ENCODE results near the gene COBLL1. TPM values are rescaled to one million over a fixed set of nuclear protein-coding genes. Genes with fewer than 3 reads are reported as not detected.

COBLL1 gene
- total RNA-seq, 1 donor from 2014 or later, result 222 TPM

- Mint-ChIP-seq H3K4me1 (peaks cover 78% of the 10 kb centered on the region), H3K36me3 (ENCODE audit: low read depth) (peaks cover 47% of the 10 kb centered on the region), H3K27me3 (no peaks in the 10 kb centered on the region), H3K27ac (peak overlapping the region; percentile 59), H3K4me3 (peak overlapping the region; percentile 68), H3K9me3 (no peaks in the 10 kb centered on the region)
- peak; percentile 40 for ATAC-seq (ENCODE audit: low read depth)
- ChIA-PET POLR2A (interaction anchor here (1.5 to 3.0 kb wide), 2 partner anchors 13 to 95 kb away, joined by 4 to 22 read pairs; partner anchors contain the start of gene COBLL1), CTCF (no interaction called here)
- intact Hi-C loops (cut with micrococcal nuclease), result loop anchor here (1.0 kb wide), 1 partner anchor 8 kb away; no protein-coding TSS in a partner anchor
- TF ChIP-seq, protein P1, sequence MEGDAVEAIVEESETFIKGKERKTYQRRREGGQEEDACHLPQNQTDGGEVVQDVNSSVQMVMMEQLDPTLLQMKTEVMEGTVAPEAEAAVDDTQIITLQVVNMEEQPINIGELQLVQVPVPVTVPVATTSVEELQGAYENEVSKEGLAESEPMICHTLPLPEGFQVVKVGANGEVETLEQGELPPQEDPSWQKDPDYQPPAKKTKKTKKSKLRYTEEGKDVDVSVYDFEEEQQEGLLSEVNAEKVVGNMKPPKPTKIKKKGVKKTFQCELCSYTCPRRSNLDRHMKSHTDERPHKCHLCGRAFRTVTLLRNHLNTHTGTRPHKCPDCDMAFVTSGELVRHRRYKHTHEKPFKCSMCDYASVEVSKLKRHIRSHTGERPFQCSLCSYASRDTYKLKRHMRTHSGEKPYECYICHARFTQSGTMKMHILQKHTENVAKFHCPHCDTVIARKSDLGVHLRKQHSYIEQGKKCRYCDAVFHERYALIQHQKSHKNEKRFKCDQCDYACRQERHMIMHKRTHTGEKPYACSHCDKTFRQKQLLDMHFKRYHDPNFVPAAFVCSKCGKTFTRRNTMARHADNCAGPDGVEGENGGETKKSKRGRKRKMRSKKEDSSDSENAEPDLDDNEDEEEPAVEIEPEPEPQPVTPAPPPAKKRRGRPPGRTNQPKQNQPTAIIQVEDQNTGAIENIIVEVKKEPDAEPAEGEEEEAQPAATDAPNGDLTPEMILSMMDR (IDR thresholded peaks at IDR 0.05), result no peak
- DNase-seq, result no peak
Measured at GRCh38 chr2:164746713-164747112, 94.9 kb downstream of the COBLL1 start.

- H3K4me3 Mint-ChIP-seq, result no peak overlapping the region
- CTCF ChIA-PET, result no interaction called here
- ATAC-seq (ENCODE audit: low read depth) (peak; percentile 31), DNase-seq (no peak)
- H3K27ac Mint-ChIP-seq, result peak overlapping the region; percentile 38
- H3K27me3 Mint-ChIP-seq, result no peaks in the 10 kb centered on the region
- intact Hi-C loops (cut with micrococcal nuclease), result no loop called here
- POLR2A ChIA-PET, result no interaction called here
- H3K4me1 Mint-ChIP-seq, result peaks cover 76% of the 10 kb centered on the region
- H3K9me3 Mint-ChIP-seq, result no peaks in the 10 kb centered on the region
- TF ChIP-seq, protein P1 (IDR thresholded peaks at IDR 0.05), result no peak
- H3K36me3 Mint-ChIP-seq (ENCODE audit: low read depth), result peaks cover 50% of the 10 kb centered on the region
Measured at GRCh38 chr2:164745012-164745797, 96.4 kb downstream of the COBLL1 start.

DNA sequence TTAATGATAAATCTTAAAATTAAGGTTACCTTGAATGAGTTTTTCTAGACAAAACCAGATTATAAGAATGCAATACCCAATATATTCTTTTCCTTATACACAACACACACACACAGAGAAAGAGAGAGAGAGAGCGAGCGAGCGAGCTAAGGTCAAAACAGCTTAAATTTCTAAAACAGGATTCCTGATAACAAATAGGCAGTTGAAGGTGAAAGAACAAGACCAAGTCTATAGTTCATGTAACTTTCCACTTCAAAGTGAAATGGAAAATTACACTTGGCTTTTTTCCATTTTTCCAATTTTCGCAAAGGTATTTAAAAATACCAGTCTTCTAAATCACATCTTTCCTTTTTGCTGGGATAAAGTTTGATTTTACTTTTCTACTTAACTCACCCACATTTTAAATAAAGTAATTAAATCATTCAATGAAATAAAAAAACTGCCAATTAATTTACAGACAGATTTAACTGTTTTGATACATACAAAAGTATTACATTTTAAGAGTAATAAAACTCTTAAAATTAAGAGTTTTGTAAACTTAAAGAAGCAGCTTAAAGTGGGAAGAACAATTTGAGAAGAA is 98.8 kb downstream of the COBLL1 start:
- ATAC-seq (ENCODE audit: low read depth) (no peak), DNase-seq (no peak)
- peaks cover 60% of the 10 kb centered on the region for H3K36me3 Mint-ChIP-seq (ENCODE audit: low read depth)
- H3K27ac Mint-ChIP-seq, result peak overlapping the region; percentile 21
- no peaks in the 10 kb centered on the region for H3K9me3 Mint-ChIP-seq
- peaks cover 80% of the 10 kb centered on the region for H3K4me1 Mint-ChIP-seq
- ChIA-PET CTCF (interaction anchor here (1.1 kb wide), 1 partner anchor 100 kb away, joined by 4 read pairs; no protein-coding TSS in a partner anchor), POLR2A (interaction anchor here (3.1 to 5.4 kb wide), 2 partner anchors 19 to 98 kb away, joined by 24 to 44 read pairs; partner anchors contain the start of gene COBLL1)
- no peaks in the 10 kb centered on the region for H3K27me3 Mint-ChIP-seq
- TF ChIP-seq, protein P1 (IDR thresholded peaks at IDR 0.05), result no peak
- intact Hi-C loops (cut with micrococcal nuclease), result no loop called here
- H3K4me3 Mint-ChIP-seq, result no peak overlapping the region

GRCh38 chr2:164739966-164740365 is 101.7 kb downstream of the COBLL1 start:
- DNase-seq, result no peak
- Mint-ChIP-seq H3K4me3 (peak overlapping the region; percentile 71), H3K9me3 (no peaks in the 10 kb centered on the region), H3K36me3 (ENCODE audit: low read depth) (peaks cover 60% of the 10 kb centered on the region), H3K27me3 (no peaks in the 10 kb centered on the region), H3K27ac (peak overlapping the region; percentile 94), H3K4me1 (peaks cover 71% of the 10 kb centered on the region)
- TF ChIP-seq, protein P1 (IDR thresholded peaks at IDR 0.05), result no peak
- intact Hi-C loops (cut with micrococcal nuclease), result loop anchor here (1.0 to 10.0 kb wide), 7 partner anchors 9 to 1132 kb away; partner anchors contain the start of gene COBLL1
- POLR2A ChIA-PET, result interaction anchor here (0.9 to 5.4 kb wide), 7 partner anchors 10 to 170 kb away, joined by 3 to 52 read pairs (median 5); partner anchors contain the start of gene COBLL1
- ATAC-seq (ENCODE audit: low read depth), result peak; percentile 87
- CTCF ChIA-PET, result interaction anchor here (1.4 to 8.0 kb wide), 4 partner anchors 102 to 464 kb away, joined by 3 to 81 read pairs (median 24); partner anchors contain the start of genes COBLL1 and SCN3A
